GM12892 (cell line): Measurements from ENCODE around the gene SPIC. TPM values are rescaled to one million over a fixed set of nuclear protein-coding genes. Genes with fewer than 3 reads are reported as not detected.
"Not testable (repeated sequence)": the region's sequence is repeated elsewhere in the genome, so short reads cannot be mapped to it uniquely, and the experiment has no call there.

Source experiments
- DNase-seq: peaks from one replicate; pipeline ENCODE4 v3.0.0; 2011; ENCODE audit not compliant: insufficient read length
- FAIRE-seq: peaks from 2 replicates; lab custom pipeline; 2011; peaks lifted over from hg19 to GRCh38; lab: Jason Lieb, UNC
- POLR2A ChIP-seq: IDR thresholded peaks from 2 replicates; pipeline ENCODE4 v1.6.1; 2011; ENCODE audit warnings: low read depth, low read length, control low read depth
- POLR2AphosphoS5 ChIP-seq: IDR thresholded peaks from 2 replicates; pipeline ENCODE4 v1.6.1; 2011; ENCODE audit warnings: low read depth, low read length, control low read depth
- TAF1 ChIP-seq: IDR thresholded peaks from 2 replicates; pipeline ENCODE4 v1.6.1; 2011; ENCODE audit warnings: low read depth, mild to moderate bottlenecking, control low read depth, low read length, borderline replicate concordance
- polyA plus RNA-seq: library from polyadenylated mRNA; unstranded; fragments of >200 nt; gene quantifications from one replicate; pipeline ENCODE4 v1.2.1, GENCODE V29; 2012; ENCODE audit warnings: missing spikeins, inconsistent platforms; ENCODE audit not compliant: missing spikeins

The SPIC gene
- polyA plus RNA-seq: not detected

DNA sequence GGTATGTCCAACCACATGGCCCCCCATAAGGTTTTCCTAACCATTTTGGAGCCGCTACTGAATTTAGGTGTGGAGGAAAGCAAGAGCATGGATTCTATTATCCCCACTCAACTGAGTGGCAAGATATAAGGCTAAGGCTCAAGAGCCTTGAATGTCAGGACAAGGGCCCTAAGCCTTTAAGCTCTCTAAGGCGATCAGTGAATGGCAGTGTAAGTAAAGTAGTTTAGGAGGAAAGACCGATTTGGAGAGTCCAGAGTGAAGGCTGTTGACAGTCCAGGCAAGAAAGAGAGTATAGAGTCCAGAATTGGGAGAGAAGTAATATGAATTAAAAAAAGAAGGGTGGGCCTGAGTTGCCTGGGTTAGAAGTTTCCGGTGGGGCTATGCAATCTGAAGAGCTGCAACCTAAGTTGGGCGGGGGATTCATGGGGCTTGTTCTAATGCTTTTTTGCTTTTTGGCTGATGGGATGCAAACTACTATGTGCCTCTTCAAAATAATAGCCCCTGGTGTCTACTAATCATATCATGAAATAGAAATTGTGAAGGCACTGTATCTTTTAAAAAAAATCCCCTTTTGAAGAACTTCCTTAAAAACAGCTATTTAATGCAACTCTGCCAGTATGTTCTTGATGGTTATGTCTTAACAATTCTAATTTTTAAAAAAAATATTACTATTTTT is at the start of gene SPIC:
SPIC (plus strand) TSS at position 626 of the 676 bp plus-strand sequence. CDS start 1,569 bp downstream, outside the sequence.
- TF ChIP-seq POLR2A (no peak), TAF1 (no peak), POLR2AphosphoS5 (no peak)
- no peak for DNase-seq
- FAIRE-seq: no peak

GRCh38 chr12:101430456-101430855 is 44.7 kb upstream of the SPIC start:
- TF ChIP-seq POLR2A (no peak), POLR2AphosphoS5 (no peak), TAF1 (no peak)
- no peak for FAIRE-seq
- DNase-seq: no peak

GRCh38 chr12:101436136-101436535 is 39.0 kb upstream of the SPIC start:
- FAIRE-seq: no peak
- TF ChIP-seq TAF1 (no peak), POLR2AphosphoS5 (no peak)

DNA sequence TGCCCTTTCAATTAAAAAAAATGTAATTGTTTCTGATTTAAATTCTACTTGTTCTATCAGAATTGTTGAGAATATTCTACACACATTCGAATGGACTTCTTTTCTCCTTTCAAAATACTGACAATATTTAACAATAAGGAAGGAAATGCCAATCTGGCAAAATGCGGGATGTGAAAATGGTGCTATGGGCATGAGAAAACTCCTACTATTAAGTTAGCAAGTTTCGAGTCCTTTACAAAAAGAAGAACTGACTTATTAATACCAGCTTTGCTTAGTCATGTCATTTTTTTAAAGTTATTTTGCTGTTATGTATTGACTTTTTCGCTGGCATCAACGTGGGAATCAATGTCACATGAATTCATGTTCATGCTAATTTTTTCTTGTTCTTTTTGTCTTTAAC is 35.9 kb upstream of the SPIC start:
- no peak for FAIRE-seq
- no peak for DNase-seq
- TF ChIP-seq POLR2AphosphoS5: no peak
- TF ChIP-seq TAF1: no peak
- TF ChIP-seq POLR2A: no peak

More at GRCh38 chr12:101436136-101436535, 39.0 kb upstream of the SPIC start:
- DNase-seq: no peak

DNA sequence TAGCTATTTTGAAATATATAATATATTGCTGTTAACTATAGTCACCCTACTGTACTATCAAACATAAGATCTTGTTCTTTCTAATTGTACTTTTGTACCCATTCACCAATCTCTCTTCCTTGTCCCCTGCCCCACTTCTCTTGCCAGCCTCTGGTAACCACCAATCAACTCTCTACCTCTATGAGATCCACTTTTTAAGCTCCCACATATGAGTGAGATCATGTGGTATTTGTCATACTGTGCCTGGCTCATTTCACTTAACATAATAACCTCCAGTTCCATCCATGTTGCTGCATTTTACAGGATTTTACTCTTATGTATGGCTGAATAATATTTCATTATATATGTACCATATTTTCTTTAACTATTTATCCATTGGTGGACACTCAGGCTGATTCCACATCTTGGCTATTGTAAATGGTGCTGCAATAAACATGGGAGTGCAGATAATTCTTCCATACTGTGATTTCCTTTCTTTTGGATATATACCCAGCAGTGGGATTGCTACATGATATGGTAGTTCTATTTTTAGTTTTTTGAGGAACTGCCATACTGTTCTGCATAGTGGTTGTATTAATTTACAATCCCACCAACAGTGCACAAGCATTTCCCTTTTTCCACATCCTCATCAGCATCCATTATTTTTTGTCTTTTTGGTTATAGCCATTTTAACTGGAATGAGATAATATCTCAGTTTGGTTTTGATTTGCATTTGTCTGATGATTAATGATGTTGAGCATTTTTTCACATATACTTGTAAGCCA is 33.5 kb upstream of the SPIC start:
- no peak for FAIRE-seq
- DNase-seq: no peak

DNA sequence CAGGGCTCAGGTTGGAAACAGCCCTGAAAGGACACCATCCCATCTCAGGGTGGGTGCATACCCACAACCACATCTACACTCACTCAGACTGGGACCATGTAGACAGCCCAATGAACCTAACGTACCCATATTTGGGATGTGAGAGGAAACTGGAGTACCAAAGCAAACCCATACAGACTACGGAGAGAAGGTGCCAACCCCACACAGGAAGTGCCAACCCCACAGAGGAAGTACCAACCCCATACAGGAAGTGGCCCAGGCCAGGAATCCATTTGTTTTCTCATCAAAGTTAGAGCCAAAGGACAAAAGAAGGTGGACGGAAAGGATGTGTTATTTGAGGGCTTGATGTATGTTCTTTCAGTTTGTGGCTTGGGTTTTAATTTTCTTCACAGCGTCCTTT is 19.5 kb upstream of the SPIC start:
- FAIRE-seq (no peak), DNase-seq (no peak)
- TF ChIP-seq POLR2AphosphoS5 (no peak), TAF1 (no peak), POLR2A (no peak)

More for the DNA sequence above, 33.5 kb upstream of the SPIC start:
- TF ChIP-seq POLR2AphosphoS5 (no peak), POLR2A (no peak)

- no peak for TF ChIP-seq TAF1
- no peak for TF ChIP-seq POLR2AphosphoS5
- TF ChIP-seq POLR2A: no peak
- no peak for DNase-seq
- no peak for FAIRE-seq
These were observed 15.3 kb upstream of the SPIC start for GRCh38 chr12:101459642-101460346.

- TF ChIP-seq POLR2A (no peak), POLR2AphosphoS5 (no peak), TAF1 (no peak)
- DNase-seq (no peak), FAIRE-seq (no peak)
These were observed 6.2 kb upstream of the SPIC start for GRCh38 chr12:101468948-101469347.

DNA sequence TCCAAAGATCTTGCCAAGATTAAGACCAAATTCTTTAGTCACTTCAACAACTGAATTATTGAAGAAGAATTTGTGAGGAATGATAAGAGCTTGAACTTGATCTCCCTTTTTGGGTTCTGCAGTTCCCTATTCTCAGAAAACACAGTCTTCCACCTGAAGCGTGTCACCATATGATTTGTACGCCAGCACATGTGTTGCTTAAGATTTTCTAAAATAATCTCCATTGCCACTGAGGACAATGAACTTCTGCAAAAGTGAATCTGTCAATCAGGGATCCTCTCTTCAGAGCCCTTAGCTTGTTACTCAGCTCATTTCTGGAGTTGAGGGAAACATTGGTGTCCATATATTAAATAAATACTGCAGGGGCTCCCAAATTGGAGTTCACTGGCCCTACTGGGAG is 4.2 kb upstream of the SPIC start:
- TF ChIP-seq POLR2AphosphoS5: no peak
- TF ChIP-seq TAF1: no peak
- TF ChIP-seq POLR2A: no peak
- FAIRE-seq (no peak), DNase-seq (no peak)

DNA sequence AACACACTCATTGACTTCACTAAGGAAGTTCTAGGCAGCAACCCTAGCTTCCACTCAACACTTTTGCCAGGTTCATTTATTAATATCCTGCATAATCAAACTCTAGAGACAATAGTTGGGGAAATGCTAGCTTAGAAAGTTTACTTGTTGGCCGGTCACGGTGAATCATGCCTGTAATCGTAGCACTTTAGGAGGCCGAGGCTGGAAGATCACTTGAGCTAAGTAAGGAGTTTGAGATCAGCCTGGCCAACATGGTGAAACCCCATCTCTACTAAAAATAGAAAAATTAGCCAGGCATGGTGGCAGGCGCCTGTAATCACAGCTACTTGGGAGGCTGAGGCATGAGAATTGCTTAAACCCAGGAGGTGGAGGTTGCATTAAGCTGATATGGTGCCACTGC is 3.3 kb upstream of the SPIC start:
- not testable (repeated sequence) for DNase-seq, FAIRE-seq

DNA sequence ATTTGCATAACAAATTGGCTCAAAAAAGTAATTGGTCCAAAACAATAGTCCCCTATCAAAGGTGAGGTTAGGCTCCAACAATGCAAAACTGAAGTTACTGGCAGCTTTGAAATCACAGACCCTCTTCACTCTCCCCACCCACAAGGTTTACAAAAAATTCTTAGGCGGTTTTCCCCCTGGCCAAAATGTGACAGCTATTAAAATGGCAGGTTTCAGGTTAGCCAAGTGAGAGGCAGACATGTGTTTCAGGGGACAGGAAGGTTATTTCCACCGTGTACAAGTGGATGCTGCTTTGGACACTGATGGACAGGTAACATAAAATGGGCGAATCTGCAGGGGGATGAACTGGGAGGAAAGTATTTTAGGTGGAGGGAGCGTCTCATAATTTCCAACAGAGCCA is 888 bp upstream of the SPIC start:
- TF ChIP-seq POLR2A (no peak), POLR2AphosphoS5 (no peak), TAF1 (no peak)
- no peak for DNase-seq
- no peak for FAIRE-seq

DNA sequence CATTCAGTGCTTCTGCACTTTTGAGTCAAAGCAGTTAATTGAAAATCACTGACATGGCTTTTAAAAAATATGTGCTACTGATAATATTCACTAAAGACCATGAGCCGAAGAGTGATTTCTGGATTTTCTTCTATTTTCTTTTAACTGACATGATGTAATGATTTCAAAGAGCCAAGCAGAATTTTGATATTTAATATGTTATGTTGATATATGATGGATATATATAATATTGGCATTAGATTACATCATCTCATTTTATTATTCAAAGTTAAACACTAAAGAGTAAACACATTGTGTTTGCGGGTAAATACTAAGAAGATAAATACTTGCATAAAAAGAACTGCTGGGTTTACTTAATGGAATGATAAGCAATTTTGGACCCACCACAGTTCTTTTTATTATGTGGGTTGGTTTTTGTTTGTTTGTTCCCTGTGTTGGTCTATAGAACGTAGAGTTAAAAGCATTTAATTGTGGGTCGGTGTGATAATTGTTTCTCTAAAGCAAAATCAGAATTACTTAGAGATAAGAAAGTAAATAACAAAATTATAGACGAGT is 692 bp downstream of the SPIC start:
- no peak for TF ChIP-seq POLR2A
- TF ChIP-seq TAF1: no peak
- TF ChIP-seq POLR2AphosphoS5: no peak
- FAIRE-seq: no peak
- no peak for DNase-seq

DNA sequence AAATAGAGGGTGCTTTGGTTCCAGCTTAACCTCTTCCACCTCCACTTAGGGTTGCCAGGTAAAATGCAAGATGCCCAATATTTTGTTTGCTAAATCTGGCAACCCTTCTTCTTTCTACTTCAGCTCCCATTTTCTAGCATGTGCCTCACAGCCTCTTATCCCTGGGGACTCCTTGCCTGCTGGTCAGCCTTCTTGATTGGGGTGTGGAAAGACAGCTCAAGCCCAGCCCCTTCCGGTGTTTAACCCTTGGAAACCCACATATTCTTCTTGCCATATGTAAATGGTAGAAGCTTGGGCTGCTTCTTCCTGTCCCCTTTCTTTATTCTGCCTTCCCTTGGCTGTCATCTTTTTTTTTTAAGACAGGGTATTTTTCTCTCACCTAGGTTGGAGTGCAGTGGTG is 5.7 kb downstream of the SPIC start:
- no peak for DNase-seq
- no peak for TF ChIP-seq TAF1
- no peak for TF ChIP-seq POLR2AphosphoS5
- no peak for TF ChIP-seq POLR2A
- FAIRE-seq: no peak
